HL-60/S4 (cell line): ENCODE measurements around the gene AHCYL2.

Experiments used
- in situ Hi-C: fragments of 300-500 bp; cut with MboI; formaldehyde crosslinking; loops from 2 replicates; pipeline ENCODE4 v1.14.3; 2022; ENCODE audit warnings: low sequenced_read_pairs

AHCYL2 gene

DNA sequence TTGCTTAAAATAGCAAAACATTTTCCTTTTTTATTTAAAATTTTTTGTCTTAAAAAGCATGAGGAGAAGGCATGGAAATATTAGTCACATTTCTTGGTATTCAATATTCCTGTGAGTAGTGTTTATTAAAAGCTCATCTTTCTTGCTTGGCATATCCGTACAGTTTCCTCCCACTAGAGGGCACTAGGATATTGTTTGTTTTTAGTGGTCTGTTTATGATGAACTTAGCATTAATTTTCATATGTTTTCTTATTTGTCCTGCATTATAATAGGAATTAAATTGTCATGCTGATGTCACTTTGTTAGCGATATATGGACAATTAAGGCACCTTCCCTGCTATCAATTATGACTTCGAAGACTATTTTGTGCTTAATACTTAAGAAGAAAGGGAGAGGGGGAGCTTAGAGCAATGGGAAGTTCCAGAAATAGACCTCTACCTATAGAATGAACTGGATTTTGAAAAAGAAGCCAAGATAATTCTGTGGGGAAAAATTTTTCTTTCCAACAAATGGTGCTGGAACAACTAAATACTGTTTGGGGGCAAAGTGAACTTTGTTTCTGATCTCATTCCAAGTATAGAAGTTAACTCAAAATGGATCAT is 118.4 kb downstream of the AHCYL2 start:
- in situ Hi-C loops: no loop called here

DNA sequence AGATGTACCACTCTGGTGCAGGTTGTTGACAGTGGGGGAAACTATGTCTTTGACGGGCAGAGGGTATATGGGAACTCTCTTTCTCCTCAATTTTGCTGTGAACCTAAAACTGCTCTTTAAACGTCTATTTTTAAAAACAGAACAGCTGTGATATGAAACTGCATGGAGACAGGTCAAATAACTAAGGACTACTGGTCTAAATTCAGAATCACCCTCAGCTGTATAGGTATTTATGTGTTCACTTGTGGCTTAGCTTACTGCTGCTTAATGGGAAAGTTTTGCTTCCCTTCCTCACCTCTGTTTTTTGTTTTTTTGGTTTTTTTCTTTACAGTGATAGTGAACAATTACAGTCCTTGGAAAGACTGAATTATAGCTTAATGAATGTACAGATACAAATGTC is 122.5 kb downstream of the AHCYL2 start:
- in situ Hi-C loops: no loop called here

DNA sequence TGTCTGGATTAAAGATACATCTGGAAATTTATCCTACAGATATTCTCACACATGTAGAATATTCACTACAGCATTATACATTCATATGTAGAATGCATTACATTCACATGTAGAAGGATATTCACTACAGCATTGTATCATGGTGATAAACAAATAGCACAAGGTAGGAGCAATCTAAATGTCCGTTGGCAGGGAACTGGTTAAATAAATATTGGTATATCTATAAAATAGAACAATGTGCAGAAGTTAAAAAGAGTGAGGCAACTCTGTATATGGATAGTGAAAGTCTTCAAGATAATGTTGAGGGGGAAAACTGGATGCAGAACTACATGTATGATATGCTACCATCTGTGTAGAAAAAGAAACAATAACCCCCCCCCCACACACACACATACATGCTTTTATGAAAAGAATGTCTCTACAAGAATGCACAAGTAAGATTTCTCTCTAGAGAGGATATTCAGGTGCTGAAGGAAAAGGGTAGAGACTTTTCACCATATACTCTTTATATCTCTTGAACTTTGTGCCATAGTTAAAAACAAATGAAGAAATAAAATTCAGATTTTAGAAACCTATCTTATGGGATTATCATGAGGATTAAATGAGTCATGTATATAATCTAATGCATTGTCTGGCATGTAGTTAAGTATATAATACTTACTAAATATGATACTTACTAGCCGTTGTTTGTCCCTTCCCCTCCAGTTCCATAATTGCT is 123.4 kb downstream of the AHCYL2 start:
- in situ Hi-C loops: no loop called here

GRCh38 chr7:129351320-129351719 is 126.5 kb downstream of the AHCYL2 start:
- in situ Hi-C loops: loop anchor here (25.0 kb wide), 2 partner anchors 461 to 661 kb away; no protein-coding TSS in a partner anchor

- in situ Hi-C loops: loop anchor here (25.0 kb wide), 2 partner anchors 459 to 659 kb away; no protein-coding TSS in a partner anchor
Measured at GRCh38 chr7:129353104-129353503, 128.3 kb downstream of the AHCYL2 start.

GRCh38 chr7:129354428-129355157 is 129.8 kb downstream of the AHCYL2 start:
- in situ Hi-C loops: loop anchor here (25.0 kb wide), 2 partner anchors 458 to 658 kb away; no protein-coding TSS in a partner anchor

DNA sequence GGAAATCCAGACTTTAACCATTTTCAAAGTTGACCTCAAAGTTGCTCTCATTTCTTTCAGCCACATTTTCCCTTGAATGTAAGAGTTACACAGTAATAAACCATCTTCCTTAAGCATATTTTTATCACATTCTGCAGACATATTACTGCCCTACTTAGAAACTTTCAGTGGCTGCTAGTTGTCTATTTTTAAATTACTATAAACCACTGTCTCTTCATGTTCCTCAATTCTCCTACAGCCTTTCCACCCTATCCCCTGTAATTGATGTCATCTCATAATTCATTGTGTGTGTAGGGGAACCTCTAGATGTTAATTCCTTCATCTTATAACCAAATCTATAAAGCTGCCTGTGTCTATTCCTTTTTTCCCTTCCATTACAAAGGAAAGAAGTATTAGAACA is 131.3 kb downstream of the AHCYL2 start:
- in situ Hi-C loops: loop anchor here (25.0 kb wide), 2 partner anchors 456 to 656 kb away; no protein-coding TSS in a partner anchor

DNA sequence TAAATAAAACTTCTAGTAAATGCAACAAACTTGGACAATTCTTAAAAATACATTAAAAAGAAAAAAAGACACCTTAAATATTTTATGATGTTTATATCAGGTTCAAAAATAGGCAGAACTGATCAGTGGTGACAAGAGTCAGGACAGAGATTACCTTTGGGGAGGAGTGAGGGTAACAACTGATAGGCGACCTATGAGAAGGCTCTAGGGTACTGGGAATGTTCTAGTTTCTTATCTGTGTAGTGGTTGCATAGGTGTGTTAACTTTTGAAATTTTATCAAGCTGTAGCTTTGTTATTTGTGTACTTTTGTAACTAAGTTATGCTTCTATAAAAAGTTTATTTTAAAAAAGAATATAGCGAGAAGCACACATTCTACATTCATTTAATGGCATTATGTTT is 134.3 kb downstream of the AHCYL2 start:
- in situ Hi-C loops: loop anchor here (25.0 kb wide), 2 partner anchors 453 to 653 kb away; no protein-coding TSS in a partner anchor

DNA sequence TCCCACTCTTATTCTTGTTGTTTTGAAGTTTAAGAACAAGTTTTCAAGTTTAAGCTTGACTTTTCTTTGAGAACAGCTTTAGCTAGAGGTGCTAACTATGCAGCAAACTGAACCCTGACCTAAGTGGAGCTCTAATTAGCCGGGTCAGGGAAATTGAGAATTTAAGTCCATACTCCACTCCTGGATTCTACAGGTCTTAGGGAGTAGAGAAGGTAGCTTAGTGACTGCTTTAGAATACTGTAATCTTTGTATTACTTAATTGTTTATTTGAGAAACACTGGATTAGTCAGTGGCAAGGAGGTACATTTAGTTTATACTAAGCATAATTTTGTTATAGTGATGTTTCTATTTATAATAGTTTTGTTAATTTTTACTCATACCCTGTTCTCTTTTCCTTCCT is 134.8 kb downstream of the AHCYL2 start:
- in situ Hi-C loops: loop anchor here (10.0 to 25.0 kb wide), 3 partner anchors 285 to 653 kb away; no protein-coding TSS in a partner anchor

GRCh38 chr7:129361771-129362170 is 136.9 kb downstream of the AHCYL2 start:
- in situ Hi-C loops: loop anchor here (10.0 to 25.0 kb wide), 3 partner anchors 283 to 651 kb away; no protein-coding TSS in a partner anchor

- in situ Hi-C loops: loop anchor here (10.0 to 25.0 kb wide), 3 partner anchors 282 to 650 kb away; no protein-coding TSS in a partner anchor
Measured at GRCh38 chr7:129362496-129362895, 137.7 kb downstream of the AHCYL2 start.

DNA sequence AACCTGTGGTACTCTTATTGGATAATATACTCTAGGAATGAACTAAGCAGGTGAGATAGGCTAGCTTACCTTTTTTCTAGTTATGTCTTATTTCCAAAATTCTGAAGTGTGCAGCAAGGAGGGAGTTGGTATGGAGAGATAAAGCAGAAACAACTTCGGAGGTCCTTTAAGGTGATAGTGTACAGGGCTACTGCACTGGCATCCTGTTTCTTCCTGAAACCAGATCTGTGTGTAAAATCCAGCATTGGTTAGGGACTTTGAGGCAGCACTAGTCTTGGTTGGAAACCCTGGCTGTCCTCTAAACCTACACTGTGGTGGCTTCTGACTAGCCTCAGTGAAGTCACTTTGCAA is 142.5 kb downstream of the AHCYL2 start:
- in situ Hi-C loops: loop anchor here (10.0 to 25.0 kb wide), 3 partner anchors 277 to 645 kb away; no protein-coding TSS in a partner anchor

- in situ Hi-C loops: loop anchor here (10.0 to 25.0 kb wide), 3 partner anchors 277 to 644 kb away; no protein-coding TSS in a partner anchor
Measured at GRCh38 chr7:129367700-129368388, 143.0 kb downstream of the AHCYL2 start.

GRCh38 chr7:129368389-129368986 is 143.7 kb downstream of the AHCYL2 start:
- in situ Hi-C loops: loop anchor here (10.0 to 25.0 kb wide), 3 partner anchors 276 to 644 kb away; no protein-coding TSS in a partner anchor

DNA sequence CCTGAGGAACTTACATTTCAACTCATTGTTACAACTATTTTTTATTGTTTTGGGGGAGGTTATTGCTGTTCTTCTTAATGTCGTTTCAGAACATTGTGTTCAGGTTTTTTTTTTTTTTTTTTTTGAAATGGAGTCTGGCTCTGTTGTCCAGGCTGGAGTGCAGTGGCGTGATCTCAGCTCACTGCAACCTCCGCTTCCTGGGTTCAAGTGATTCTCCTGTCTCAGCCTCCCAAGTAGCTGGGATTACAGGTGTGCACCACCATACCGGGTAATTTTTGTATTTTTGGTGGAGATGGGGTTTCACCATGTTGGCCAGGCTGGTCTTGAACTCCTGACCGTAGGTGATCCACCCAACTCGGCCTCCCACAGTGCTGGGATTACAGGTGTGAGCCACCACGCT is 144.6 kb downstream of the AHCYL2 start:
- in situ Hi-C loops: loop anchor here (10.0 to 25.0 kb wide), 3 partner anchors 275 to 643 kb away; no protein-coding TSS in a partner anchor

DNA sequence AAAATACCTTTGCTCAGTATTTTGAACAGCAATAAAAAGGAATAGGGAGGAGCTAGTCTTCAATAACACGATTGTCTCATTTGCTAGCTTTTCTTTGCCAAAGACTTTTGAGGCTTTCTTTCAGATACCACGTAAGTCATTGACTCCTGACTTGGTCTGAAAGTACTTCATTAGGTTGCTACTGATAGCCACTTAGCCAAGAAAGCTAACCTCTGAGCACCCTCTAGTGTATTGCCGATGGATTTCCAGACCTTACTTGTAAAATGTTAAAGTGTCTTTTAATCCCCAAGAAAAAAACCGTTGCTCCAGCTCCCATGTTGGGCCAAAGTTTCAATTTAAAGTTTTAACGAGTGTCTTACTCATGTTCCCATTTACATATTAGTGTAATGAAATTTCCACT is 146.0 kb downstream of the AHCYL2 start:
- in situ Hi-C loops: loop anchor here (10.0 to 25.0 kb wide), 3 partner anchors 94 to 641 kb away; no protein-coding TSS in a partner anchor

DNA sequence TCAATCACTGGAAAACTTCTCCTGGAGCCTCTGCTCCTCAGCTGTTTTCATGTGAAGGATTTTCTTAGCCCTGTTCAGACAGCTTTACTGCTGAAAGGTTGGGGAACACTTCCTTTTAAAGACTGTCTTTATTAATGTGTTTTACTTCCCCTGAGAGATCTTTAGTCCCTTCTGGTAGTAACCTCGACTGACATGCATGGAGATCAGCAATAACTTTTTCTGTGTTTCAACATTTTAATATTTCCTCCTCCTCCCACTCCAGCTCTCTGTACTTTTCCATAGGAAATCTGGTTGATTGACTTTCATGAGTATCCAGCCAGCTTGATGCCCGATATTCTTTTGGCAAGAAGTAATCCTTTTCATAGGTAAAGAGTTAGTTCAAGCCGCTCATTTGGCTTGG is 146.7 kb downstream of the AHCYL2 start:
- in situ Hi-C loops: loop anchor here (10.0 to 25.0 kb wide), 3 partner anchors 93 to 641 kb away; no protein-coding TSS in a partner anchor

GRCh38 chr7:129373651-129374428 is 149.0 kb downstream of the AHCYL2 start:
- in situ Hi-C loops: loop anchor here (10.0 to 25.0 kb wide), 3 partner anchors 91 to 638 kb away; no protein-coding TSS in a partner anchor
